GM21529 (cell line): ENCODE measurements around the gene BNC2.

Experiments
- ATAC-seq: cut with Tn5 transposase; IDR thresholded peaks from one replicate; pipeline ENCODE4 v1.9.1; 2021; ENCODE audit not compliant: unreplicated experiment

Gene BNC2

DNA sequence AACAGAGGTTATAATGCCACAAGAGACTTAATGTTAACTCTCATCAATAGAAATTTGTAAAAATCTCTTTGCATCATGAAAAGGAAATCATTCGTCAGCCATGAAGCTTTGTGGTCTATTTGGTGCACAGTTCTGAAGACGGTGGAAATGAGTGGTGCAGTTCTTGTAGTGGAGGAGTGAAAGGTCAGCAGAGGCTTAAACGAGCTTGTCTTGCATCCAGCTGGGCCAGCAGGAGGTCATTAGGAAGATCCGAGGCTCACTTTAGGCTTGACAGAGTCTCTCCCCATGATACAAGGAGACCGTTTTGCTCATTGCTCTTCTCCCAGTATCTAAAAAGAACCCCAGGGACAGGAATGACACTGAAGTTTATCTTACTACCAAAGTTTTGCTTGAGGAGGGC lies 440.8 kb downstream of the BNC2 start:
- ATAC-seq: no peak

DNA sequence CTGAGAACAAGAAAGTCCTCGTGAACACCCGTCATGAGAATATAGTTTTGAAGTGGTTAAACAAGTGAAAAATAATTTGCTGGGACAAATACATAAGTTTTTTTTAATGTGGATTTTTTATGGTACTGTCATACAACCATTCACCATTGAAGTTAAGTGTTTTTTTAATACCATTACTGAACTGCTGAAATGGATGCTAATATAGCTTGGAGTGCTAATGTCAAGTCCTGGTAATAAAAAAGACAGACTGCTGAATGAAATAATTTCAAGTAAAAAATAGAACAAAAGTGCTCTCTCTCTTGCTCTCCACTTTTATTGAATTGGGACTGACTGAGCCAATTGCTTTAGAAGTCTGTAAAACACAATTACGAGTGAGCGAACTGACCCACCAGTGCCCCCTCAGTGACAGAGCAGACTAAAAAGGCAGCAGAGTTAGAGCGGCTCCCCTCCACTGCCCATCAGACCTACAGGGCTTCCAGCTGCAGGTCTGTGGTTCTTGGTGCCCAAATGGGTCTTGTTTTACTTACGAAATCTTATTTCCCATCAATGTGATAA lies 442.5 kb downstream of the BNC2 start:
- ATAC-seq: no peak

DNA sequence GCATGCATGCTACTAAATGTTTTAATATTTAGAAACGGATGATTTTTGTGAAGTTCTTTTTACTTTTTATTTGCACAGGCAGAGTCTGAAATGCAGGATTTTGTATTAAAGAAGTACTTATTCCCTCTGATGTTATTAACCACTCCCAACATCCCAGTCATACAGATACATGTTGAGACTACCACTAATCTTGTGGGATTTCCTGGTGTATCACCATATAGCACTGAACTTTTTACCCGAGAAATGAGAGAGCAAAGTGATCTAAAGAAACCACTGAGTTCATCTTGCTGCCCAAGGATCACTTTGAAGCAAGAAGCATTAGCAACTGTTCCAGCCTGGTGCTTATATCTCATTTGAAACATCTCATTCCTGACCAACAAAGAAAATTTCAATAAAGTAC lies 443.8 kb downstream of the BNC2 start:
- no peak for ATAC-seq

DNA sequence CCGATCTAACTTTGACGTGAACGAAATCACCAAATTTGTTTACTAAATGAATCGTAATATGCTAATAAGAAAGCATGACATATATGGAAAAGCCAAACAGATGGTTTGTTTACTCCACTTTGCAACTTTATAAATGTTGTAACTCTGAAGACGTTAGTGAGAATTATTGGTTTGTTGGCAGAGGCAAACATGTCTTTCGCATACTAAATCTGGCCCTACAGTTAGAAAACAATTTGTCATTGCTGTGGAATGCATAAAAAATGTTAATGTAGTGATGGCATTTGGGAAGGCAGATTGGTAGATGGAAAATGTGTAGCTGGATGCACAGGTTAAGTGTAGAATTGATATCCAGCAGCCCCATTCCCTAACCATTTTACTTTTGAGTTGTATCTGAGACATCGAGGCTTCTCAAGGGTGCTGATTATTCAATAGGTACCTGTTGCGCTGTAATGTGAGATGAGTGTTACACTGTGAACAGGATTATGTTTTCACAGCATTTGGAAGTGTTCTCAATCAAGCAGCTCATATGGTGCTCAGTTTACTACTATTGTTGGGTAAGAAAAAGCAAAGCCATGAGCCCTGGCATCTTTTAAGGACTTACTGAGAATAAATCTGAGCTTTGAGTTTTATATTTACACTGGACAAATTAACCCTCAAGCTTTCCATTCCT lies 444.8 kb downstream of the BNC2 start:
- ATAC-seq: no peak

DNA sequence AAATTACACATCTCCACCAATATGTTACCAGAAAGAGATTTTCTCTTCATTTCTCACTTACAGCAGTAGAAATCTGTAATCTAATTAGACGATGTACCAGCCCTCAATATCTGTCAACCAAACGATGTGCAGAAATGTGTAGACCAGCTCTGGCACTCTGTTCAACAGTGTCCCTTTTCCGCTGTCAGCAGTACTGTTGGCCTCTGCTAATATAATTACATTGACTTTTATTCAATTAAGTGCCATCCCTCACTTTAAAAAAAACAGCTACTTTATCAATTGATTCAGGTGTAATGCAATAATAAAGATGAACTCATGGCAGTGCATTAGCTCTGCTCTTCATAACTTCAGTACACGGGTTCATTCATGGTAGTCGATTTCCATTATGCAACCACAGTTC lies 448.4 kb downstream of the BNC2 start:
- no peak for ATAC-seq

DNA sequence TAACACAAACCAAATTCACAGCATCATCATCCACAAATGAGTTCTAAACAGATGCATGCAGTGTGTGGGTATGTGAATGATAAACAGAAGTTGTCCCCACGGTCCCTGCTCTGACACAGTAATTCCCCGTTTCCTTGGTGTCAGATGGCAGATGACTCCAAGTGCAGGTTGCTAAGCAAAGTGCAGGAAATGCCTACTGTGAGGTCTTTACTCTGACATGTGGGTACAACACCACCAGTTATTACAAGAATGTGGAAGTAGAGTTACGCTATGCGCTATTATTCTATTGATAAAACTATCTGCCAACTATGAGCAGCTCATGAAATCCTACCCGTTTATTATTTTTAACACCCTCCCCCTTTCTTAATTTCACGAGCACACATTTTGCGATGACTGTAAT lies 448.9 kb downstream of the BNC2 start:
- ATAC-seq: no peak

DNA sequence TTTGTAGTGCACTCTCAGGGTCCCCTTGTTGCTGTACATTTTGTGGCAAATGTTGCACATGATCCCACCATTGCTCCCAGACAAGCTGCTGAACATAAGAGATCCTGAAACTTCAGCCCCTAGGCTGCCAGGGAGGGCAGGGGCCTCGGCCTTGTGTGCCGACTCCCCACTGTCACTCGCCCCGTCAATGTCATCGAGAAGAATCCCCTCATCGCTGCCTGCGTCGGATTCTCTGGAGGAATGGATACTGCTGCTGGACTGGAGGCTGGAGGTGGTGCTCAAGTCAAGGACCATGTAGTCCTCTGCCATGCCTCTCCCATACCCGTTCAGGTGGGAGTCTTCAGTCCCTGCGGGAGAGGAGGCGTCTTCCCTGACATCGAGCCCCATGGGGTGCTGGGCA lies 451.3 kb downstream of the BNC2 start:
- no peak for ATAC-seq

DNA sequence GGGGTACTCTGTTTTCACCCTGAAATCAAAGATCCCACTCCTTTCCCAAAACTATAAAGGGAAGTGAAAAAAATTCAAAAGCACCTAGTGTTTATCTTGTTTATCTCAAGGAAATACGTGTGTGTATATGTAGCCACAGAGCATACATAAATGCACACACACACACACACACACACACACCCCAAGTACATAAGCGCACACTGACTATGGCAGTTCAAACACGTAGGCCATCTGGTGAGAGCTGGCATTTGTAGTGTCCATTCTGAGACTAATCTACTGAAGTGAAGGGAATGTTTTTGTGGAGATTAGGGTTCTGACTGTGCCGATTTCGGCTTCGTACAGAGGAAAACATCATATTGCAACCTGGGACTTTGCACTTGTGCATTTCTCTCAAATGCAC lies 451.7 kb downstream of the BNC2 start:
- no peak for ATAC-seq

DNA sequence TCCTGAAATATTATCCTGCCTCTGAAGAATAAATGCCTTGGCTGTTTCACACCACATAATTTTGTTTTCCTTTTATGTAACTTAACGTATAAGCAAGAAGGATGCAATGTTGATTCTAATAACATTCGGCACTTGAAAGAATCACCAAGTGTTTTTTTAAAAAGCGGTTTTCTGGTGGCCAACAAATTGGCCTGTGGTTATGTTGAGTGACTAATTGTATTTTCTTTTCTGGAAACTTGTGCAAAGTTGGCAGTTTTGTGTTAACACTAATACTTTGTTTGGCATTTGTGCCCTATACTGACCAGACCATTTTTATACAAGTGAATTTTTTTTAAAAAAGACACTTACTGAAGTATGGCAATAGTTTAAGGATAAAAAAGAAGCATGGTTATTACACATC lies 452.7 kb downstream of the BNC2 start:
- no peak for ATAC-seq

DNA sequence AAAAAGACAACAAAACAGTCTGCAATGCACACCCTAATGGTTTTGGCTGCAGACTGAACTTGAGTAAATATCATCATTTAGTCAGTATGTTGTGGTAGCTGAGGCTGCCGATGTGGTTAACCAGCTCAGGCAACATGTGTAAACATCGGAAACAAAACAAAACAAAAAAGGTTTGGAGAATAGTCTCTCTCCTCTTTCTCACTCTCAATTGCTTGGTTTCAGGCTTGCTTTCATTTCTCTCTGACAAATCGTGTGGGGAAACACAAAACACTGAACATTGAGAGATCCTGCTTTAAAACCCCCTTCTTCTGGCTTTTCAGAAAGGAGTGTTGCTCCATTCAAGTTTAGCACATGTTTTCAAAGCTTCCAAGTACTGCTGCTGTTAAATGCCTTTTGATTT lies 453.3 kb downstream of the BNC2 start:
- no peak for ATAC-seq

DNA sequence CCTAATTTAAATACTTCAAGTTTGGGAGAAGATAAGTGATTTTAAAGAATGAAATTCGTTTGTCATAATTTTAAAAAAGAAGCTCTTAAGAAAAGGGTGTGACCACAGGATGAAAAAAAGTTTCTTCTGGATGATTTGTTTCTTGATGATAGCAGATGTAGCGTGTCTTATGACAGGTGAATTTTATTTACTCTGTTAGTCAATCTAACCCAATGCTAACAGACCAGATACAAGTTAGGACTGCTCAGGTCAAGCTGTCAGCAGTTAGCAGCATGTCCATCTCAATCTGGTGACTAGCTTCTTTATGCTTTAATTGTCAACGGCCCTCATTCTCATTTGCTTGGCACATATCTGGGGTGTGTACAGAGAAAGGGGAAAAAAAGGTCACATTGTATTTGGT lies 456.0 kb downstream of the BNC2 start:
- no peak for ATAC-seq

DNA sequence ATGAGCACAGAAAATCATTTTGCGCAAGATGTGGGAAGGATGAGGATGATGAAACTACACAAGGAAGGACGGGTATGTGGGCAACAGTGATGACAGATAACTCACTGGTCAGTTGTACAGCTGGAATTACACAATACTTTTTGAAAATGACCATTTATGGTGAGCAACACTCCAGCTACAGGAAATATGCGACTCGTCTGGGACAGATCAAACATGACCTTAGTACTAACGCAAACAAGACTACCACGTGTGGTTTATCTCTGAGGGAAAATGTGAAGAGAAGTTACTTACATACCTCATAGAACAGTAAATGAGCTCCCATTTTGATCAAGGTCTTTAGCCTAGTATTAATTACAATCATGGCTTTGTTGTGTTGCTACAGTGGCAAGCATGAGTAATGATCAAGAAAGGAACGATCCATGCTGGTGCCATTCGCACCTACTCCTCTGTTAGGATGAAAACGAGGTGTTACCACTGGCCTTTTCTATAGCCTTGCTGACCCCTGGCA lies 456.9 kb downstream of the BNC2 start:
- no peak for ATAC-seq

DNA sequence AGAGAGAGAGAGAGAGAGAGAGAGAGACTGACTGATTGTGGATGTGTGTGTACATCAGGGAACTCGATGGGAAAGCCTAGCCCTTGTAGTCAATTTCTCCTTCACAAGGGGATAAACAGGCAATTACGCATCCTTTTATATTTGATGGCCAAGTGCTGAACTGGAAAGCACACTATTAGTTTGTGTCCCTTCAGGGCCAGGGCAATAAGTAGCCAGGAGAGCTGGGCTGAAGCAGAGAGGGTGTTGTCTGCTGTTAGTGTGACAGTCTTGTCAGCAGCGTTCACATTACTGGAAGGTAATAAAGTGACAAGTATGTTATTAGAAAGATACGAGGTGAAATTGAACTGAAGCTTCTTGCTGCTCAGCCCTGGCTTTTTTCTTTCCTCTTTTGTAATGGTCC lies 457.7 kb downstream of the BNC2 start:
- no peak for ATAC-seq

DNA sequence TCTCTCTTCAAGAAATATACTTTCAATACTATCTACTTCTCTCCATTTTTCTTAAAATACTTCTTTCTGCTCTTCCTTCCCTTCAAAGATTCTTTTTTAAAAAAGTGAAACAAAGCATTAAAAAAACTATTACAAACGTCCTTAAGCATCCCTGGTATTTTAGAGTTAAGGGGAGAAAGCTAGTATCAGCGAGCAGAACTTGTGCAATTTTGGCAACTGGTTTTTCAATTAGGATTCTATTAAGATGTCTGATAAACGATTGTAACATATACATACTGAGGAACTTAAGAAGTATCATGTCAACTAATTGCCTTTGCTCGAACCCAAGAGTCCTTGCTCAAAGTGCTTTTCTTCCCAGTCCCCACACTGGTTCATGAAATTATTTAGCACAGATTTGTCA lies 459.2 kb downstream of the BNC2 start:
- no peak for ATAC-seq

DNA sequence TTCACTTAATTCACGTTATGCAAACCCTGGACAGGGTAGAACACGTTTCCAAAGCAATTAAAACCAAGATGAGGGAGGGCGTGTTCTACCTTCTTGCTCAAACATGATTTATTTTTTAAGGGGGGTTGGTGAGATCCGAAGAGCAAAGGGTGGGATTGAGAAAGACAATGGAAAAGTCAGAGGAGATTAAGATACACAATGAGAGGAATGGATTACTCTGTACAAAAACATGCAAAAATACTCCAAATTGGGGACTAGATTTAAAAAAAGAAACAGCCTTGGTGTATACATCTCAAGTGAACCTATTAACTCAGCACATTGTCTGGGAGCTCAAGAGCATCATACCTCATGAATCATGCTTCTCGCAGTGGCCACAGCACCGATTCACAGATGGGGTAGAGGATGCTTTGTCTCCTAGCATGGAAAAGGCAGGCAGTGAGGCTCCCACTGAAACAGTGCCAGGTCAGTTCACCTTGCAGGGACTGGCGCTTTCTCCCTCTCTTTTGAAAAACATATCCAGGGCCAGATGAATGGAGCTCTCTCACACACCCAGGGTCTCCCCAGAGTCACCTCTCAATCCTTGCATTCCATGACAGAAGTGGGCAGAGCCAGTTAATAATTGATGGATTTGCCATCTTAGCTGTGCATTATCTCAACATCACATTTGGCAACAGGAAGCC lies 459.7 kb downstream of the BNC2 start:
- no peak for ATAC-seq

DNA sequence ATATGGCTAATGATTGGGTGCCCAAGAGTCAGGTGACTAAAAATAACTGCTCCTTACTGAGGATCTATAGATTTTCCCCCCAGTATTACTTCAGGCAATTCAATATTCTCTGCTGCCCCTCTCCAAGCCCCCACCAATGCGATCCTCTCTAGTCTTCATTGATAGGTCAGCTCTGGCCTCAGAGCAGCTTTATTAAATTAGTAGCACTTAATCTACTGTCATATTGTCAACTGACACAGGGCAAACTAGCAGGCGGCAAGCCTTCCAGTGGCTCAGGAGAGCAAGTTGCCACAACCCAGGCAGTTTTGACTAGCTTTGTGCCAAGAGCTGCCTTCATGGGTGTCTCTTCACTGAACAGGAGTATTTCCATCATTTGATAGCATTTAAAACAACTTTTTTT lies 462.9 kb downstream of the BNC2 start:
- ATAC-seq: no peak

DNA sequence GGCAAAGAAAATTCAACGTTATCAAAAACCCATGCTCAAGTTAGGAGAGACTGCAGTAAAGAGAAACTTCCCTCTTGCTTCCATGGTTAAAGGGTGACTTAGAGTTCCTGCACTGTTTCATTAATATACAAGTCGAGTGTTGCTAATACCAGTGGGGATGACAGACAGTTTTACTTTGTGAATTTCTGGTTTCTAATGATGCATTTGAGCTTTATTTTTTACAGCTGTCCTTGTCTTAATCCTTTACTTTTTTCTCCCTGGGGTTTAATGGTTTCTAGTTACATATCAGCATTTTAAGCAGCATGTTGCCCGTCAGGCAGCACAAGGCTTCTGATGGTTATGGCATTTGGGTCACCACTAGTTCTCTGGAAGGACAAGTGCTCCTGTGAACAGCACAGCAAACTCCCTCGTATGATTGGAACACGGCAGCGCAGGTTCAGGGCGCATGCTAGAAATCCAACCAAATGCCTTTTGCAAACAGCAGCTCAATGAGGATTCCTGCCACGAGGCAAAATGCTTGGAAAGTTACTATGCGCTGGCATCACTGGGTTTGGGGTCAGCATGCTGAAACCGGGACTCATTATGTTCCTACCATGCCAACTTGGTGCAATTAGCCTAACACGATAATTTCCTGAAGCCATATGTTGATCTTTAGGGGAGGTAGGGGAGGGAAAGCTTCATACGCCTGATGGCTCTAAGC lies 463.8 kb downstream of the BNC2 start:
- no peak for ATAC-seq

DNA sequence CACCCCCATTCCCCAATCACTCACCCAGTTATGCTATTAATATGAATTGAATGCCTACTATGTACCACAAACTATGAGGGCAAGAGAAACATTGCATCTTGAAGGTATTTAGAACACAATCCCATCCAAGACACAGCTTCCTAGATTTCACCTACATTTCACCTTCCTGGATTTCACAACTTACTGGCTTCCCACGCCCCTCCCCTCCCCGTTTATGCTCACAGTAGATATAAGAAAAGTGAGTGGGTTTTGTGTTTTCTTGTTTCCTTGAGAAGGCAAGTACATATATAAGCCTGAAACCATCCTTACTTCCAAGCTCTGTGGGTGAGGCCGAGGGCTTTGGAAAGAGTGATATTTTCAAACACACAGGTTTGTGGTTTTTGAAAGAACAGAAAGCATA lies 465.0 kb downstream of the BNC2 start:
- ATAC-seq: no peak

DNA sequence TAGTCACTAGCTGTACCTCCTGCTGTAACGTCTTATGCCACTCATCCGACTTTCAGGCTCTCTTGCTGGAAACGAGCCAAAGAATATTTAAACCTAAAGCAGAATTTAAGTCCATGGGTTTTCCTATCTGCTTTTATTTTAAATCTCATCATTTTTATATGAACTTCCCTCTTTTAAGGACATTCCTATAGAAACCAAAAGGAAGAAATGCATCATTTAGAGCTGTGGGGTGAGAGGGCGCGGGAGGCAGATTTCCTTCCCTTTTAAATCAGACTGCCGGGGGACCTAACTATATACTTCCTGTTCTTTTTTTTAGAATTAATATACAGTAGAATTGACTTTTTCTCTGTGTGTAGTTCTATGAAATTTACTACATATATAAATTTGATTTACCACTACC lies 468.8 kb downstream of the BNC2 start:
- no peak for ATAC-seq

DNA sequence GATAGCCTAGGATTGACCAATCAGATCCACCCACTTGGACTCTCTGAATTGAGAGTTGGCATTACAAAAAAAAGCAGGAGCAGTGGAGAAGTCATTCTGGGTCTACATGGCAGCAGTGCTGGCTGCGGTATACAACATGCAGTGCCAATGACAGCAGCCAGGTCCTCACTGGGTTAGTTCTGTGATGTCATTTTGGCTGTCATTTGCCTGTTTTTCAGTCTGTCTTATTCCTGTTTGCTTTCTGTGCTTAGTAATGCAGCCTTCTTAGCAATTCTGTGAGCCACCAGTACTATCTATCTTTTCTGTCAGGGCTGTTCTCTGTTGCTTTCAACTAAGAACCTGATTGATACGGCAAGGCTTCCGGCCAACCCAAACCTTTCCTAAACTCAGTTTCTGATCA lies 471.8 kb downstream of the BNC2 start:
- no peak for ATAC-seq

DNA sequence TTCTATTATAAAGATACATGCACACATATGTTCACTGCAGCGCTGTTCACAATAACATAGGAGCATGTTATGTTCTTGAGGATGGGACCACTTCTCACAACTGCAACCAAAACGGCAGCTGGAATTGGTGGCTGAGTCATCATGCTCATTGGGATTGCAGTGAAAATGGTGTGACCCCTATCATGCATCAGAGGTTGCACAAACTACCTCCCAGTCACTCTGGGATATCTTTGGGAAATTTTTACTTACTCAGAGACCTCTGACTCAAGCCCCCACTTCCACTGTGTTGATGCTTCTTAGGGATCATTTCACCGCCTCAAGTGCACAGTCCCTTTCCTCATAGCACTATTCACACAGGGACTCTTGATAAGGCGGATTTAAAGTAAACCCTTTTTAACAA lies 474.1 kb downstream of the BNC2 start:
- ATAC-seq: no peak

DNA sequence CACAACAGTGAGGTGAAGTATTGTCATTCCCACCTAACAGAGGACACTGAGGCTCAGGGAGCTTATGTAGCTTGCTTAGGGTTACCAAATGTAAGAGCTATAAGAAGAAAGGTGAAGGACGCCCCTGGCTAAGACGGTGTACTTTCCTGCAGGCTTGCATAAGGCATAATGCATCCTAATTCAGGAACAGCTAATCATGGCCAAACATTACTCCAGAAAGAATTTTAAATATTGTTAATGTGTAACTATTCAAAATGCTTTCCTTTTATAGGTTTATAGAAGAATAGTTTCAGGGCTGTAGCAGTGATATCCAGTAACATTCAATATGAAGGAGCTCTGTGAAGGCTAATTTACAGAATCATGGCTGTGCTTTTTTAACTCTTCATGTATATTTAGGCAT lies 479.1 kb downstream of the BNC2 start:
- no peak for ATAC-seq
